Mesenteric fat pad (tissue), 1 donor: ENCODE measurements around the gene RRN3. TPM values are rescaled to one million over a fixed set of nuclear protein-coding genes. Genes with fewer than 3 reads are reported as not detected.
A peak's percentile ranks its signal among the peaks of the same experiment; 100 is the strongest.
"Not testable (repeated sequence)": the region's sequence is repeated elsewhere in the genome, so short reads cannot be mapped to it uniquely, and the experiment has no call there.

ENCODE experiments used
- DNase-seq: peaks from one replicate; pipeline ENCODE4 v3.0.0-alpha.2; 2020; ENCODE audit warnings: low spot score
- microRNA-seq: library from miRNA; unstranded; fragments of <30 nt; microRNA quantifications from one replicate; pipeline ENCODE4 v1.2.0, GENCODE V29; 2020; ENCODE audit warnings: borderline number of aligned reads
- total RNA-seq: library from RNA; stranded (reverse); fragmentation: NEBNext Ultra II Directional; extraction: Animal tissue kit (Norgen Biotek cat#: 25700); gene quantifications from one replicate; pipeline ENCODE4 v1.2.1, GENCODE V29; 2021
- donor health status: DM: yes; HTN: yes; CAD: no.

RRN3 gene
- total RNA-seq, 1 donor from 2014 or later, result 44.9 TPM

GRCh38 chr16:15029749-15030148 lies 64.3 kb downstream of the RRN3 start:
- peak; percentile 89 for DNase-seq

- peak; percentile 90 for DNase-seq
Observed at GRCh38 chr16:15028801-15029698, 65.0 kb downstream of the RRN3 start.

- peak; percentile 90 for DNase-seq
Observed at GRCh38 chr16:15028345-15028715, 65.7 kb downstream of the RRN3 start.

- peak; percentile 90 for DNase-seq
Observed at GRCh38 chr16:15027503-15028344, 66.3 kb downstream of the RRN3 start.

- DNase-seq, result peak; percentile 87
Observed at GRCh38 chr16:15027051-15027450, 67.0 kb downstream of the RRN3 start.

- DNase-seq, result peak; percentile 87
Observed at GRCh38 chr16:15025234-15025951, 68.7 kb downstream of the RRN3 start.

GRCh38 chr16:15024858-15025199 lies 69.2 kb downstream of the RRN3 start:
- not testable (repeated sequence) for DNase-seq

GRCh38 chr16:15023381-15024077 lies 70.5 kb downstream of the RRN3 start:
- peak; percentile 69 for DNase-seq

- not testable (repeated sequence) for DNase-seq
Observed at GRCh38 chr16:15022194-15022593, 71.9 kb downstream of the RRN3 start.

GRCh38 chr16:15021429-15021828 lies 72.6 kb downstream of the RRN3 start:
- DNase-seq, result not testable (repeated sequence)

GRCh38 chr16:15016951-15017580 lies 77.0 kb downstream of the RRN3 start:
- not testable (repeated sequence) for DNase-seq

GRCh38 chr16:15016354-15016753 lies 77.7 kb downstream of the RRN3 start:
- not testable (repeated sequence) for DNase-seq

- DNase-seq, result not testable (repeated sequence)
Observed at GRCh38 chr16:15015671-15016070, 78.4 kb downstream of the RRN3 start.

GRCh38 chr16:15012941-15013340 lies 81.1 kb downstream of the RRN3 start:
- DNase-seq, result not testable (repeated sequence)

Small RNA genes within 50 kb of the gene (microRNA-seq; reads per million reads assigned to microRNA genes)
- gene MIR1972-1 (not detected), gene MIR6511B2 (not detected)

Other genes with a start within 250 kb of the RRN3 start
- 113 TPM for gene NPIPA1, start 156.8 kb downstream of the RRN3 start, total RNA-seq
- gene PDXDC1, start 119.2 kb downstream of the RRN3 start, total RNA-seq, result 89.8 TPM
- 60.4 TPM for gene NTAN1, start 38.2 kb downstream of the RRN3 start, total RNA-seq